GM18861 (cell line): ENCODE measurements around the gene DHRS3.

Experiments
- ATAC-seq: cut with Tn5 transposase; IDR thresholded peaks from one replicate; pipeline ENCODE4 v1.9.1; 2021; ENCODE audit not compliant: unreplicated experiment

DHRS3 gene

GRCh38 chr1:12640237-12640957 is 22.4 kb upstream of the DHRS3 start:
- no peak for ATAC-seq

- ATAC-seq, result no peak
Observed at GRCh38 chr1:12637693-12638092, 19.7 kb upstream of the DHRS3 start.

- no peak for ATAC-seq
Observed at GRCh38 chr1:12636098-12636950, 18.3 kb upstream of the DHRS3 start.

GRCh38 chr1:12634696-12635202 is 16.7 kb upstream of the DHRS3 start:
- ATAC-seq, result no peak

- ATAC-seq, result no peak
Observed at GRCh38 chr1:12634156-12634555, 16.1 kb upstream of the DHRS3 start.

GRCh38 chr1:12631571-12631970 is 13.6 kb upstream of the DHRS3 start:
- ATAC-seq, result no peak

GRCh38 chr1:12630946-12631530 is 13.0 kb upstream of the DHRS3 start:
- no peak for ATAC-seq

- ATAC-seq, result no peak
Observed at GRCh38 chr1:12629985-12630760, 12.2 kb upstream of the DHRS3 start.

GRCh38 chr1:12629511-12629956 is 11.5 kb upstream of the DHRS3 start:
- ATAC-seq, result no peak

GRCh38 chr1:12627296-12627695 is 9.3 kb upstream of the DHRS3 start:
- no peak for ATAC-seq

GRCh38 chr1:12626888-12627287 is 8.9 kb upstream of the DHRS3 start:
- no peak for ATAC-seq

GRCh38 chr1:12625276-12625675 is 7.3 kb upstream of the DHRS3 start:
- ATAC-seq, result no peak

- ATAC-seq, result no peak
Observed at GRCh38 chr1:12622506-12622905, 4.5 kb upstream of the DHRS3 start.

GRCh38 chr1:12621346-12622335 is 3.6 kb upstream of the DHRS3 start:
- ATAC-seq, result no peak

- no peak for ATAC-seq
Observed at GRCh38 chr1:12620931-12621330, 2.9 kb upstream of the DHRS3 start.

- ATAC-seq, result no peak
Observed at GRCh38 chr1:12620488-12620865, 2.5 kb upstream of the DHRS3 start.

GRCh38 chr1:12619792-12620487 is 1.9 kb upstream of the DHRS3 start:
- ATAC-seq, result no peak

- no peak for ATAC-seq
Observed at GRCh38 chr1:12618965-12619791, 1.2 kb upstream of the DHRS3 start.
